ENCODE results near the gene TIMM10B. TPM values are rescaled to one million over a fixed set of nuclear protein-coding genes. Genes with fewer than 3 reads are reported as not detected.

The TIMM10B gene
- total and polyA plus RNA-seq, 2 experiments from 2014 or later, result 33.7 to 46.2 TPM

DNA sequence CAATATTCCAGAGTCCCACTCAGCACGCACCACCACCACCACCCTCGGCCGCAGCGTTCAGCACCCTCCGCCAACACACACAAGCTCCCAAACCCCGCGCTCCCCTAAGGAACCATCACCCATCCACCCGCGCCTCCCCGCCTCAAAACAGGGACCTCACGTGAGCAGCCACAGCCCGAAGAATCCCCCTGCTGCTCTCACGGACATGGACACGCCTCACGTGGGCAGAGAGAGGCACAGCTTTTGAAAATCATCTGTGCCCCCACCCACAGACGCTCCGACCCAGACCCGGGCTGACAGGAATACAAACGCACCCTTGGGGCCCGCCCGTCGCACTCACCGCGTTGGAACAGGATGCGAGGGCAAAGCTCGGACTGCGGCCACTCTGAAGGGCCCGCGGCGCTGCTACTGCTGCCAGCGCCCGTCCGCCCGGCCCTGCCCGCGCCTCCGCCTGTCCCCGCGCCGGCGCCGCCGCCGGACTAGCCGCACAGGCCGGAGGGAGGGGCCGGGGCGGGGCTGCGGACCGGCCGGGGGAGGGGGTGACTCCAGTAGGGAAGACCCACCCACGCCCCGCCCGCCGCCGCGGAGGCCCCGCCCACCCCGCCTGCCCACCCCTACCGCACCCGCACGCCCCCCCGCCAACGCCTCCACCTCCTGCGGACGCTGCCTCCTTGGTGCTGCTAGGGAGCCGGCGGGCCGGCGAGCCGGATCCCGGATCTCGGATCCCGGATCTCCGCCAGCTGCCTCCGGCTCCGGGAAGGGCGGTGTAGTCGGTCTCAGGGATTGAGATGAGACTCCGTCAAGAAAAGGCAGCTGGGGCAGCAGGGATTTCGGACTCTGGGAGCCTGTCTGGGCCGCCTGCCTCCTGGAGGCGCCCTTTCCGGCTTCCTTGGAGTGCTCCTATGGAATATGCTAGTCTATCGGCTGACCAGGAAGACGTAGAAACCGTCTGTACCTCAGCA is 7.6 kb upstream of the TIMM10B start, which contains the start of gene TRIM3:
TSS of gene TRIM3 (minus strand) at position 491 of the 962 bp plus-strand sequence. CDS start 8,246 bp downstream, outside the sequence.
- Histone ChIP-seq H3K9me3 (ENCODE audit: low read depth) (no peaks in the 10 kb centered on the region), H3K36me3 (peaks cover 10% of the 10 kb centered on the region), H3K27me3 (no peaks in the 10 kb centered on the region), H3K27ac (peak within 1 kb of the TSS; percentile 88), H3K4me3 (peak within 1 kb of the TSS; percentile 64), H3K4me1 (ENCODE audit: low read depth) (no peaks in the 10 kb centered on the region)
- DNase-seq (ENCODE audit: low read depth in 1 of 2, low spot score in 1 of 2), result peak; percentile 93 to 94
- peak; percentile 46 for TF ChIP-seq CTCF (IDR thresholded peaks at IDR 0.05; ENCODE audit: low read depth, low read length)

GRCh38 chr11:6474413-6474792 is 6.9 kb upstream of the TIMM10B start:
- Histone ChIP-seq H3K9me3 (ENCODE audit: low read depth) (no peaks in the 10 kb centered on the region), H3K4me1 (ENCODE audit: low read depth) (no peaks in the 10 kb centered on the region), H3K36me3 (peaks cover 10% of the 10 kb centered on the region), H3K4me3 (peak overlapping the region; percentile 64), H3K27ac (peak overlapping the region; percentile 88), H3K27me3 (no peaks in the 10 kb centered on the region)
- TF ChIP-seq CTCF (IDR thresholded peaks at IDR 0.05; ENCODE audit: low read depth, low read length), result no peak
- DNase-seq (ENCODE audit: low read depth in 1 of 2, low spot score in 1 of 2), result no peak

DNA sequence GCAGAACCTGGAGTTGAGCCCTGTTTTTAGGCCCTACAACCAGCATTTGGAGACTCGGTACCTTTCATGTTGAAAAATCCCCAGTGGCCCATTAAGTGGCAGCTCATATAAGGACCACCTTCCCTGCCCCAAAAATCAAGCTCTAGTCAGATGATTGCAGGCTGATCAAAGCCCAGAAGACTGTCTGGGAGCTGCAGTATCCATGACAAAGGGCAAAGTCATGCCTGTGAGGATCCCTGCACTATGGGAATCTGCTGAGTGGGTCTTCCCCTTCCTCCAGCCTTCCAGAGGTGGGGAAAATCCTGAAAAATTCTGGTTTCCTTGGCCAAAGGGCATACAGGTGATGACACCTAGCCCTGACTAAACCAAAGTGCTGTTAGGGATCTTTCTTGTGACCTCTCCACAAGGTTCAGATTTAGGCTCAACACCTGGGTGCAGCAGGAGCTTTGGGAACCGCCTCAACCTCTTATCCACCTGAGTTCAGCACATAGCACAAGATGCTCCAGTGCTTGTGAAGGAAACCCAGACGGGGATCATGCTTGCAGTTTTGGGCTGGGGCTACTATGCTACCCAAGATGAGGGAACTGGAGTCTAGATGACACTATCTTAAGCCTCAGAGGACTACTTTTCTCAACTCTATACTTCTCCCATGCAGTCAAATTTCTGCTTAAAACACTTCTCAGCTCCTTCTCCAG is 6.3 kb upstream of the TIMM10B start:
- TF ChIP-seq CTCF (IDR thresholded peaks at IDR 0.05; ENCODE audit: low read depth, low read length), result no peak
- no peaks in the 10 kb centered on the region for H3K4me1 ChIP-seq (ENCODE audit: low read depth)
- peak overlapping the region; percentile 88 for H3K27ac ChIP-seq
- H3K36me3 ChIP-seq, result peaks cover 10% of the 10 kb centered on the region
- no peak for DNase-seq (ENCODE audit: low read depth in 1 of 2, low spot score in 1 of 2)
- H3K27me3 ChIP-seq, result no peaks in the 10 kb centered on the region
- no peaks in the 10 kb centered on the region for H3K9me3 ChIP-seq (ENCODE audit: low read depth)
- no peak overlapping the region for H3K4me3 ChIP-seq

GRCh38 chr11:6475936-6476335 is 5.4 kb upstream of the TIMM10B start:
- no peaks in the 10 kb centered on the region for H3K9me3 ChIP-seq (ENCODE audit: low read depth)
- H3K4me1 ChIP-seq (ENCODE audit: low read depth), result no peaks in the 10 kb centered on the region
- no peak overlapping the region for H3K4me3 ChIP-seq
- TF ChIP-seq CTCF (IDR thresholded peaks at IDR 0.05; ENCODE audit: low read depth, low read length), result no peak
- peaks cover 10% of the 10 kb centered on the region for H3K36me3 ChIP-seq
- DNase-seq (ENCODE audit: low read depth in 1 of 2, low spot score in 1 of 2), result no peak
- H3K27me3 ChIP-seq, result no peaks in the 10 kb centered on the region
- no peak overlapping the region for H3K27ac ChIP-seq

DNA sequence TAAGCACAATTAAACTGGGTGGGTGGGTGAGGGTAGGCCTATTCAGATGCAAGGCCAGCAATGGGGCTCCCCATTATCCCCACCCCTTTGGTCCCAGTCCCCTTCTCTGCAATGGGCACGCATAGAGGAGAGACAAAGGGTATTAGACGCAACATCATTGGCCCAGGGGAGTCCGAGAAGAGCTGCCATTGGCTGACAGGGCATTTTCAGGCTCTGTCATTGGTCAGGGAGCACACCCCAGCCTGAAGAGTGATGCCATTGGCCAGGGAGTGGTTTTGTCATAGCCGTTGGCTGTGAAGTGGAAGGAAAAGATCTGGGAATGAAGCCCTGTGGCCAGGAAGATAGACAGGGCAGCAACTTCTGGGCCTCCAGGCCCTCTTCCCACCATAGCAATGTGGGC is 4.7 kb upstream of the TIMM10B start:
- no peak for TF ChIP-seq CTCF (IDR thresholded peaks at IDR 0.05; ENCODE audit: low read depth, low read length)
- no peak for DNase-seq (ENCODE audit: low read depth in 1 of 2, low spot score in 1 of 2)
- Histone ChIP-seq H3K9me3 (ENCODE audit: low read depth) (no peaks in the 10 kb centered on the region), H3K27ac (no peak overlapping the region), H3K27me3 (no peaks in the 10 kb centered on the region), H3K4me3 (no peak overlapping the region), H3K4me1 (ENCODE audit: low read depth) (no peaks in the 10 kb centered on the region), H3K36me3 (peaks cover 10% of the 10 kb centered on the region)
